Measurements from ENCODE around the gene OR52N2.

The OR52N2 gene

DNA sequence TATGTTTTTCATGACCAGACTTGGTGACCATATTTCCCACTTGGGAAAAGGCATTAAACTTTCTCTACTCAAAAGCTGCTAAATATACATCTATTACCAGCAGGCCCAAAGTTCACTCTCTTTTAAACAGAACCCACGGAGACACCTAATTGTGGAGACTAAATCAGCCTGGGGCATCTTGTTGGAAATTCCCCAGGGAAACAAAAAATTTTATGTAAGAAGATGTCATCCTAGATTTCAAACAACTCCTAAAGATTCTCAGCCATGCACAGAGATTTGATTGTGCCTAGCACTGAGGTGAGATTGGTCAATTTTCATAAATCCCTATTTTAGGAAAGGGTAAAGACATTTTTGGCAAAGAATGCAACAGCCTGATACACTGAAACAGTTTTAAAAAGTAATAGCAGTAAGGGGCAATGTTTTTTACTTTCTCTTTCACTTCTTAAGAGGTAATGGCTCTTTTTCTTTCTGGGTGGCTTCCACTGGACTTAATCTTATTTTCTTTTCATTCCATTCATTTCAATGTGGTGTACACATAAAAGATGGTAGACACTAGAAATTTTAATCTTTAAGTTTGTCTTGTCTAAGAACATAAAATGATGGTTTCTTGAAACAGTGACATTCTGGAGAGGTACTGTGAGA, 9.6 kb downstream of the OR52N2 start:
- H3K27me3 ChIP-seq, result no peaks in the 10 kb centered on the region
- TF ChIP-seq CTCF (IDR thresholded peaks at IDR 0.05), result no peak
- H3K4me3 ChIP-seq (ENCODE audit: low read depth in 1 of 2, low read length in 1 of 2), result no peak overlapping the region
- H3K9me3 ChIP-seq, result no peaks in the 10 kb centered on the region
- H3K4me1 ChIP-seq (ENCODE audit: control insufficient read depth in 1 of 2, insufficient read depth in 1 of 2, low read depth in 1 of 2, low read length in 1 of 2), result peaks cover 32 to 36% of the 10 kb centered on the region in 2 experiments
- H3K36me3 ChIP-seq, result no peaks in the 10 kb centered on the region
- peak overlapping the region; percentile 30 for H3K27ac ChIP-seq

DNA sequence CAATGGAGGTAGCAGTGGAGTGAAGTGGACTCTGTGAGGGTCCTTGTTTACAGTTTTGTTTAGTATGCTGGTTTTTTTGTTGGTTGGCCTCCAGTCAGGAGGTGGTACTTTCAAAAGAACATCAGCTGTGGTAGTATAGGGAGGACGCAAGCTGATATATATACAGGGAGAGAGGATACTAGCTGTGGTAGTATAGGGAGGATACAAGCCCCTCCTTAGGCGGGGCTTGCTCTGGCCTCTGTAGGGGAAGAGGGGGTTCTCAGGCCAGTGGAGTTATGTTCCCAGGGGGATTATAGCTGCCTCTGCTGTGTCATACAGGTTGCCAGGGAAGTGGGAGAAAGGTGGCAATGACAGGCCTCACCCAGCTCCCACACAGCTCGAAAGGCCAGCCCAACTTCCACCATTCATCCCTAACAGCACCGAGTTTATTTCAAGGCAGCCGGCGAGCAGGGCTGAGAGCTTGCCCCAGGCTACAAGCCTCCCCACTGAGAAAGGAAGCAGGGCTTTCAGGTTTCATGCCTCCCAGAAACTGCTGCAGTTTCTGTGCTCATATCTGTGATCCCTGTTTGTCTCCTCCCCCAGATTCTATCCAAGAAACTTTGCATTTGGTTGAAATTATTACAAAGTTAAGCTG, 22.6 kb downstream of the OR52N2 start:
- no peaks in the 10 kb centered on the region for H3K9me3 ChIP-seq
- H3K4me3 ChIP-seq (ENCODE audit: low read depth in 1 of 2, low read length in 1 of 2), result no peak overlapping the region
- no peaks in the 10 kb centered on the region for H3K4me1 ChIP-seq (ENCODE audit: control insufficient read depth in 1 of 2, insufficient read depth in 1 of 2, low read depth in 1 of 2, low read length in 1 of 2)
- no peak for TF ChIP-seq CTCF (IDR thresholded peaks at IDR 0.05)
- no peaks in the 10 kb centered on the region for H3K27me3 ChIP-seq
- H3K36me3 ChIP-seq, result no peaks in the 10 kb centered on the region
- no peak overlapping the region for H3K27ac ChIP-seq

DNA sequence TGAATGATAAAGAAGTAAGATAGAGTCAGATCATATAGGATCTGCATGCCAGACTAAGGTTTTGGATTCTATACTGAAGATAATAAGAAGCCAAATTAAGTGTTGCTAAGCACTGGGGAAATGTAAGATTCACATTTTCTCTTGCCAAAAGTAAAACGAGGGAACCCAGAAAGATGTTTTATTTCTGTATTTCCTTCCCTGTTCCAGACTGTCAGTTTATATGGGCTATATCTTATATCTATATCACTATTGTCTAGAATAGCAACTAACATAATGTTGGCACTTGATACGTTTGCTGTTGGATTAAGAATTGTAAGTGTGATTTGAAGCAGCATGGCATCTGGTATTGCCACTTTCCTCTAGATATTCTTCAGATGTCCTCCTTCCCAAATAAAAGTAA, 24.7 kb downstream of the OR52N2 start:
- Histone ChIP-seq H3K4me3 (ENCODE audit: low read depth in 1 of 2, low read length in 1 of 2) (no peak overlapping the region), H3K36me3 (no peaks in the 10 kb centered on the region), H3K4me1 (ENCODE audit: control insufficient read depth in 1 of 2, insufficient read depth in 1 of 2, low read depth in 1 of 2, low read length in 1 of 2) (no peaks in the 10 kb centered on the region), H3K27me3 (no peaks in the 10 kb centered on the region), H3K9me3 (no peaks in the 10 kb centered on the region), H3K27ac (no peak overlapping the region)
- no peak for TF ChIP-seq CTCF (IDR thresholded peaks at IDR 0.05)

DNA sequence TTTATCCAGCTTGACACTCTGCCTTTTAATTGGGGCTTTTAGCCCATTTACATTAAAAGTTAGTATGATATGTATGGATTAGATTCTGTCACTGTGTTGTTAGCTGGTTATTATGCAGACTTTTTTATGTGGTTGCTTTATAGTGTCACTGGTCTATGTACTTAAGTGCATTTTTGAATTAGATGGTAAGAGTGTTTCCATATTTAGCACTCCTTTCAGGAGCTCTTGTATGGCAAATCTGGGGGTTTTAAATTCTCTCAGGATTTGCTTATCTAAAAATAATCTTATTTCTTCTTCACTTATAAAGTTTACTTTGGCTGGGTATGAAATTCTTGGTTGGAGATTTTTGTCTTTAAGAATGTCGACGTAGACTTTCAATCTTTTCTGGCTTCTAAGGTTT, 29.0 kb downstream of the OR52N2 start:
- TF ChIP-seq CTCF (IDR thresholded peaks at IDR 0.05), result no peak
- H3K36me3 ChIP-seq, result no peaks in the 10 kb centered on the region

GRCh38 chr11:5841797-5842196, 33.1 kb downstream of the OR52N2 start, which contains the start of gene OR52E6:
Gene OR52E6 (minus strand): TSS chr11:5841897. CDS start chr11:5841897, 0 bp downstream.
- Histone ChIP-seq H3K27me3 (no peaks in the 10 kb centered on the region), H3K27ac (no peak within 1 kb of the TSS), H3K9me3 (no peaks in the 10 kb centered on the region), H3K4me3 (ENCODE audit: low read depth in 1 of 2, low read length in 1 of 2) (no peak within 1 kb of the TSS), H3K36me3 (no peaks in the 10 kb centered on the region), H3K4me1 (ENCODE audit: control insufficient read depth in 1 of 2, insufficient read depth in 1 of 2, low read depth in 1 of 2, low read length in 1 of 2) (no peaks in the 10 kb centered on the region)
- no peak for TF ChIP-seq CTCF (IDR thresholded peaks at IDR 0.05)

More for the DNA sequence above, 29.0 kb downstream of the OR52N2 start:
- no peaks in the 10 kb centered on the region for H3K4me1 ChIP-seq (ENCODE audit: control insufficient read depth in 1 of 2, insufficient read depth in 1 of 2, low read depth in 1 of 2, low read length in 1 of 2)
- H3K27me3 ChIP-seq, result no peaks in the 10 kb centered on the region
- no peak overlapping the region for H3K27ac ChIP-seq
- no peak overlapping the region for H3K4me3 ChIP-seq (ENCODE audit: low read depth in 1 of 2, low read length in 1 of 2)
- H3K9me3 ChIP-seq, result no peaks in the 10 kb centered on the region
